Forelimb muscle (tissue), 1 donor: ENCODE results near the gene NSUN5. TPM values are rescaled to one million over a fixed set of nuclear protein-coding genes. Genes with fewer than 3 reads are reported as not detected.
"Not testable (repeated sequence)": the region's sequence is repeated elsewhere in the genome, so short reads cannot be mapped to it uniquely, and the experiment has no call there.

Source experiments
- DNase-seq: peaks from one replicate; pipeline ENCODE4 v3.0.0-alpha.2; 2013; ENCODE audit warnings: low read depth
- polyA plus RNA-seq: library from polyadenylated mRNA; unstranded; fragments of 120-200 nt; gene quantifications from one replicate; pipeline ENCODE4 v1.2.1, GENCODE V29; 2013; ENCODE audit not compliant: insufficient read length

NSUN5 gene
- polyA plus RNA-seq, 1 donor, result 21.1 TPM

- not testable (repeated sequence) for DNase-seq
These were observed 11.4 kb downstream of the NSUN5 start for GRCh38 chr7:73297235-73297634.

- DNase-seq, result not testable (repeated sequence)
These were observed 31.4 kb downstream of the NSUN5 start for GRCh38 chr7:73277210-73277609.

GRCh38 chr7:73267813-73268212 lies 40.8 kb downstream of the NSUN5 start:
- not testable (repeated sequence) for DNase-seq

GRCh38 chr7:73266719-73267368 lies 41.8 kb downstream of the NSUN5 start:
- DNase-seq, result not testable (repeated sequence)

GRCh38 chr7:73262416-73262815 lies 46.2 kb downstream of the NSUN5 start:
- not testable (repeated sequence) for DNase-seq

Other genes starting within 250 kb of the NSUN5 start
- 0.20 TPM for gene SPDYE9, start 222.8 kb downstream of the NSUN5 start, polyA plus RNA-seq
- gene TRIM50, start 19.3 kb upstream of the NSUN5 start, polyA plus RNA-seq, result 0.67 TPM
- gene FKBP6, start 19.3 kb upstream of the NSUN5 start, polyA plus RNA-seq, result 0.23 TPM
- gene FZD9, start 125.0 kb upstream of the NSUN5 start, polyA plus RNA-seq, result 18.6 TPM
- gene BAZ1B, start 213.5 kb upstream of the NSUN5 start, polyA plus RNA-seq, result 45.5 TPM
- gene BCL7B, start 248.9 kb upstream of the NSUN5 start, polyA plus RNA-seq, result 38.4 TPM